ENCODE measurements around the gene KANSL1L. TPM values are rescaled to one million over a fixed set of nuclear protein-coding genes. Genes with fewer than 3 reads are reported as not detected.

Gene KANSL1L
- total RNA-seq, 2 donors from 2014 or later, result 3.4 to 5.6 TPM

- peaks cover 37% of the 10 kb centered on the region for H3K27me3 Mint-ChIP-seq
- ATAC-seq (no peak), DNase-seq (no peak)
- H3K36me3 Mint-ChIP-seq (ENCODE audit: low read depth), result no peaks in the 10 kb centered on the region
- H3K4me1 Mint-ChIP-seq, result no peaks in the 10 kb centered on the region
- no peaks in the 10 kb centered on the region for H3K9me3 ChIP-seq (ENCODE audit: control insufficient read depth, low read length, poor library complexity, severe bottlenecking)
- no peak overlapping the region for H3K27ac Mint-ChIP-seq
- H3K4me3 Mint-ChIP-seq, result no peak overlapping the region
Measured at GRCh38 chr2:209990838-209991237, 180.4 kb downstream of the KANSL1L start.

GRCh38 chr2:209988010-209988409 is 183.2 kb downstream of the KANSL1L start:
- ATAC-seq, result no peak
- peaks cover 45% of the 10 kb centered on the region for H3K27me3 Mint-ChIP-seq
- H3K9me3 ChIP-seq (ENCODE audit: control insufficient read depth, low read length, poor library complexity, severe bottlenecking), result no peaks in the 10 kb centered on the region
- no peak overlapping the region for H3K27ac Mint-ChIP-seq
- no peak for DNase-seq
- no peaks in the 10 kb centered on the region for H3K36me3 Mint-ChIP-seq (ENCODE audit: low read depth)
- H3K4me1 Mint-ChIP-seq, result no peaks in the 10 kb centered on the region
- no peak overlapping the region for H3K4me3 Mint-ChIP-seq

GRCh38 chr2:209986415-209986814 is 184.8 kb downstream of the KANSL1L start:
- H3K9me3 ChIP-seq (ENCODE audit: control insufficient read depth, low read length, poor library complexity, severe bottlenecking), result no peaks in the 10 kb centered on the region
- H3K4me3 Mint-ChIP-seq, result no peak overlapping the region
- DNase-seq (no peak), ATAC-seq (no peak)
- no peaks in the 10 kb centered on the region for H3K4me1 Mint-ChIP-seq
- no peaks in the 10 kb centered on the region for H3K36me3 Mint-ChIP-seq (ENCODE audit: low read depth)
- peaks cover 40% of the 10 kb centered on the region for H3K27me3 Mint-ChIP-seq
- no peak overlapping the region for H3K27ac Mint-ChIP-seq

- no peaks in the 10 kb centered on the region for H3K9me3 ChIP-seq (ENCODE audit: control insufficient read depth, low read length, poor library complexity, severe bottlenecking)
- DNase-seq (no peak), ATAC-seq (no peak)
- Mint-ChIP-seq H3K27ac (no peak overlapping the region), H3K4me3 (no peak overlapping the region), H3K36me3 (ENCODE audit: low read depth) (no peaks in the 10 kb centered on the region), H3K27me3 (peaks cover 36% of the 10 kb centered on the region), H3K4me1 (no peaks in the 10 kb centered on the region)
Measured at GRCh38 chr2:209985874-209986273, 185.3 kb downstream of the KANSL1L start.

GRCh38 chr2:209984291-209984690 is 186.9 kb downstream of the KANSL1L start:
- Mint-ChIP-seq H3K36me3 (ENCODE audit: low read depth) (no peaks in the 10 kb centered on the region), H3K27ac (no peak overlapping the region), H3K4me1 (no peaks in the 10 kb centered on the region), H3K4me3 (no peak overlapping the region), H3K27me3 (peaks cover 34% of the 10 kb centered on the region)
- DNase-seq, result no peak
- no peak for ATAC-seq
- no peaks in the 10 kb centered on the region for H3K9me3 ChIP-seq (ENCODE audit: control insufficient read depth, low read length, poor library complexity, severe bottlenecking)

GRCh38 chr2:209977386-209978239 is 193.6 kb downstream of the KANSL1L start:
- Mint-ChIP-seq H3K4me3 (no peak overlapping the region), H3K4me1 (no peaks in the 10 kb centered on the region), H3K27ac (no peak overlapping the region), H3K27me3 (peaks cover 14% of the 10 kb centered on the region), H3K36me3 (ENCODE audit: low read depth) (no peaks in the 10 kb centered on the region)
- DNase-seq, result no peak
- ATAC-seq, result no peak
- no peaks in the 10 kb centered on the region for H3K9me3 ChIP-seq (ENCODE audit: control insufficient read depth, low read length, poor library complexity, severe bottlenecking)

- H3K27ac Mint-ChIP-seq, result no peak overlapping the region
- no peak for ATAC-seq
Measured at GRCh38 chr2:209976698-209977385, 194.4 kb downstream of the KANSL1L start.

GRCh38 chr2:209974576-209974975 is 196.6 kb downstream of the KANSL1L start:
- no peak for ATAC-seq
- Mint-ChIP-seq H3K4me3 (no peak overlapping the region), H3K27ac (no peak overlapping the region), H3K27me3 (peaks cover 28% of the 10 kb centered on the region), H3K36me3 (ENCODE audit: low read depth) (no peaks in the 10 kb centered on the region), H3K4me1 (no peaks in the 10 kb centered on the region)
- DNase-seq, result no peak
- H3K9me3 ChIP-seq (ENCODE audit: control insufficient read depth, low read length, poor library complexity, severe bottlenecking), result no peaks in the 10 kb centered on the region

More at GRCh38 chr2:209976698-209977385, 194.4 kb downstream of the KANSL1L start:
- Mint-ChIP-seq H3K4me1 (no peaks in the 10 kb centered on the region), H3K27me3 (peaks cover 21% of the 10 kb centered on the region), H3K36me3 (ENCODE audit: low read depth) (no peaks in the 10 kb centered on the region), H3K4me3 (no peak overlapping the region)
- no peak for DNase-seq
- no peaks in the 10 kb centered on the region for H3K9me3 ChIP-seq (ENCODE audit: control insufficient read depth, low read length, poor library complexity, severe bottlenecking)

- Mint-ChIP-seq H3K36me3 (ENCODE audit: low read depth) (no peaks in the 10 kb centered on the region), H3K4me1 (no peaks in the 10 kb centered on the region), H3K27ac (no peak overlapping the region), H3K27me3 (peaks cover 37% of the 10 kb centered on the region), H3K4me3 (no peak overlapping the region)
- no peaks in the 10 kb centered on the region for H3K9me3 ChIP-seq (ENCODE audit: control insufficient read depth, low read length, poor library complexity, severe bottlenecking)
- ATAC-seq (no peak), DNase-seq (no peak)
Measured at GRCh38 chr2:209973328-209973727, 197.9 kb downstream of the KANSL1L start.

Other genes with a start within 250 kb of the KANSL1L start
- 10 to 100 TPM; 12.4 to 15.7 TPM for gene RPE, start 168.8 kb downstream of the KANSL1L start, total RNA-seq
- gene ACADL, start 54.0 kb upstream of the KANSL1L start, total RNA-seq, result not detected
- gene MYL1, start 143.8 kb upstream of the KANSL1L start, total RNA-seq, result not detected

Data from T-helper 17 cell (primary cell).